Thoracic aorta (tissue), 2 donors: Measurements from ENCODE around the gene ODR4. TPM values are rescaled to one million over a fixed set of nuclear protein-coding genes. Genes with fewer than 3 reads are reported as not detected.
"Not testable (repeated sequence)": the region's sequence is repeated elsewhere in the genome, so short reads cannot be mapped to it uniquely, and the experiment has no call there.

ENCODE experiments used
- ATAC-seq: fragments of 150-250 bp; one replicate; pipeline ENCODE4 v1.8.0; 2017; ENCODE audit warnings: low read depth; ENCODE audit not compliant: insufficient number of reproducible peaks, low FRiP score
- DNase-seq: peaks from one replicate; pipeline ENCODE4 v3.0.0-alpha.2; 2020; ENCODE audit warnings: low spot score
- H3K27ac ChIP-seq, 2 donors: fragments of 200-600 bp; sonication (generic); 1 replicate in 1 of 2; 2 replicates in 1 of 2; pipeline ENCODE4 v1.5.1; 2016; ENCODE audit warnings: mild to moderate bottlenecking in 2 of 2, moderate library complexity in 2 of 2
- H3K27me3 ChIP-seq: fragments of 200-600 bp; sonication (generic); replicated peaks from 2 replicates; pipeline ENCODE4 v1.6.0; 2016; ENCODE audit warnings: mild to moderate bottlenecking; ENCODE audit not compliant: insufficient read depth
- H3K36me3 ChIP-seq: fragments of 200-600 bp; sonication (generic); one replicate; pipeline ENCODE4 v1.5.1; 2016
- H3K4me1 ChIP-seq, 2 donors: fragments of 200-600 bp; sonication (generic); 1 replicate in 1 of 2; 2 replicates in 1 of 2; pipeline versions ENCODE4 v1.5.1 to v1.6.0; 2016; ENCODE audit warnings: low read depth in 2 of 2, mild to moderate bottlenecking in 1 of 2; ENCODE audit not compliant: control insufficient read depth in 1 of 2
- H3K4me3 ChIP-seq: fragments of 200-600 bp; sonication (generic); 2 replicates; pipeline ENCODE4 v1.5.1; 2016; ENCODE audit warnings: mild to moderate bottlenecking
- H3K9me3 ChIP-seq: fragments of 200-600 bp; sonication (generic); 2 replicates; pipeline ENCODE4 v1.5.1; 2016
- total RNA-seq, 2 donors: library from RNA; depleted of rRNA; stranded (reverse); fragments of >200 nt; gene quantifications; one replicate each; pipeline versions ENCODE4 v1.1.0 to v1.2.3, GENCODE V29; 2016
- TF ChIP-seq, protein P1 (sequence below): fragments of 200-600 bp; sonication (generic); IDR thresholded peaks from one replicate; pipeline ENCODE4 v1.5.1; 2019; ENCODE audit warnings: antibody characterized with exemption

ODR4 gene
- total RNA-seq, 2 donors from 2014 or later: 14.6 to 18.4 TPM

DNA sequence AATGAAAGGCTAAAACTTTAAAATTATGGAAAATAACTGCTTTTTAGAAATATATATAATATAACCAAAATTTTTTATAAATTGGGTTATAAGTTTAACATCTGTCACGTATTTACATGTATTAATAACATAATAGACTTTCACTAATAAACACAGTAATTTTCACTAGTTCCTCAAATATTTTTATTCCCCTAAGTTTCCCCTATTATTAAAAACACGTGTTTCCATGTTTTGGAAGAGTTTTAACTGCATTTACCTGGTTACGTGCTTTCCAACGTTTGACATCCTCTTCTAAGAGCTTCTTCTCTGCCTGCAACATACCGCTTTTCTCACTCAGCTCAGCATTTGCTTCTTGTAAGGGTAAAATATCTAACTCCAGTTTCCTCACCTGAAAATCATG lies 34.9 kb upstream of the ODR4 start:
- Histone ChIP-seq H3K27ac (no peak overlapping the region), H3K27me3 (no peaks in the 10 kb centered on the region), H3K4me3 (no peak overlapping the region), H3K36me3 (peaks cover 70% of the 10 kb centered on the region), H3K4me1 (no peaks in the 10 kb centered on the region), H3K9me3 (no peaks in the 10 kb centered on the region)
- TF ChIP-seq, protein P1, sequence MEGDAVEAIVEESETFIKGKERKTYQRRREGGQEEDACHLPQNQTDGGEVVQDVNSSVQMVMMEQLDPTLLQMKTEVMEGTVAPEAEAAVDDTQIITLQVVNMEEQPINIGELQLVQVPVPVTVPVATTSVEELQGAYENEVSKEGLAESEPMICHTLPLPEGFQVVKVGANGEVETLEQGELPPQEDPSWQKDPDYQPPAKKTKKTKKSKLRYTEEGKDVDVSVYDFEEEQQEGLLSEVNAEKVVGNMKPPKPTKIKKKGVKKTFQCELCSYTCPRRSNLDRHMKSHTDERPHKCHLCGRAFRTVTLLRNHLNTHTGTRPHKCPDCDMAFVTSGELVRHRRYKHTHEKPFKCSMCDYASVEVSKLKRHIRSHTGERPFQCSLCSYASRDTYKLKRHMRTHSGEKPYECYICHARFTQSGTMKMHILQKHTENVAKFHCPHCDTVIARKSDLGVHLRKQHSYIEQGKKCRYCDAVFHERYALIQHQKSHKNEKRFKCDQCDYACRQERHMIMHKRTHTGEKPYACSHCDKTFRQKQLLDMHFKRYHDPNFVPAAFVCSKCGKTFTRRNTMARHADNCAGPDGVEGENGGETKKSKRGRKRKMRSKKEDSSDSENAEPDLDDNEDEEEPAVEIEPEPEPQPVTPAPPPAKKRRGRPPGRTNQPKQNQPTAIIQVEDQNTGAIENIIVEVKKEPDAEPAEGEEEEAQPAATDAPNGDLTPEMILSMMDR: no peak
- DNase-seq (no peak), ATAC-seq (no peak)

DNA sequence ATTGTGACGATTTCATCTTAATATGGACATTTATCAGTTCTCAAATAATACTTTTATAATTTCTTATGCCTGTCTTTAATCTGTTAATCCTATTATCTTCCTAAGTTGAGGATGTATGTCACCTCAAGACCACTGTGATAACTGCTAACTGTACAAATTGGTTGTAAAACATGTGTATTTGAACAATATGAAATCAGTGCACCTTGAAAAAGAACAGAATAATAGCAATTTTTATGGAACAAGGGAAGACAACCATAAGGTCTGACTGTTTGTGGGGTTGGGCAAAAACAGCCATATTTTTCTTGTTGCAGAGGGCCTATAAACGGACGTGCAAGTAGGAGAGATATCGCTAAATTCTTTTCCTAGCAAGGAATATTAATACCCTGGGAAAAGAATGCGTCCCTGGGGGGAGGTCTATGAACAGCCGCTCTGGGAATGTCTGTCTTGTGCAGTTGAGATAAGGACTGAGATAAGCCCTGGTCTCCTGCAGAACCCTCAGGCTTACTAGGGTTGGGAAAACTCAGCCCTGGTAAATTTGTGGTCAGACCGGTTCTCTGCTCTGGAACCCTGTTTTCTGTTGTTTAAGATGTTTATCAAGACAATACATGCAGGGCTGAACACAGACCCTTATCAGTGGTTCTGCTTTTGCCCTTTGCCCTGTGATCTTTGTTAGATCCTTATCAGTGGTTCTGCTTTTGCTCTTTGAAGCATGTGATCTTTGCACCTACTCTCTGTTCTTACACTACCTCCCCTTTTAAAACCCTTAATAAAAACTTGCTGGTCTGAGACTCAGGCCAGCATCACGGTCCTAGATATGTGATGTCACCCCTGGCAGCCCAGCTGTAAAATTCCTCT lies 27.6 kb upstream of the ODR4 start:
- H3K36me3 ChIP-seq: peaks cover 58% of the 10 kb centered on the region
- not testable (repeated sequence) for H3K4me3 ChIP-seq, DNase-seq, H3K27ac ChIP-seq, H3K4me1 ChIP-seq, ATAC-seq, H3K27me3 ChIP-seq, H3K9me3 ChIP-seq

DNA sequence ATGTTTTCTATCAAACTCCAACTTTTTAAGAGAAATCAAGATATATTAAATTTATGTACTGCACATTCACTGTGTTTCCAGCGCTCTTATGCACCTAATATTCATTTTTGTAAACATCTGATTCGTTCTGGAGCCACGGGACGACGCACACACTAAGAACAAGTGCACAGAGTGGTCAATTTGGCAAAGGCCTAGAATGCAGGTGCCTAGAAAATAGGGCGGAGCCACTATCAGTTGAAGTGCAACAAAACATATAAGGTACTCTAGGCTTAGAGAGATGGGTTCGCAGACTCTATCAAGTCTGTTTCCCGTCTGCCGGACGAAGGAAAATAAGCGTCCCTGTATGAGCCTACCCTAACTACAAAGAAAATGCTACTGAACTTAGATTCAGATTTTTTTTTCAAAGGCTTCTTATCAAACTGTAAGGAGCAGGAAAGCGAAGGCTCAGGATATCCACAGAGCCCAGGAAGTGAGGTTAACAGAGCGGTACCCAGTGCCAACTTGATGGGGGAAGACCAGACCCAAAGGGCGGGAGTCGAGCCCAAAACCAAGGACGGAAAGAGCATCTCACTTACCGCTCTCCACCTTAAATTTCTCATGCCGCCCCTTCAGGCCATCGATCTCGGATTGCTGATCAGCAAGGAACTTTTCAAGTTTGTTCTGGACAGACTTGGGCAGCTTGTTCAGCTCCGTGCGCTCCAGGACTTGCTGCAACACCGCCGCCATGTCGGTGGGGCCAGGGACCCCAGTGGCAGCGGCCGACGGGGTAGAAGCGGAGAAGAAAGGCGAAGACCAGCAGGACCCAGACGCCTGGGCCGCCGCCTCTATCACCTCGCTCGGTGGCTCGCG lies 1.1 kb upstream of the ODR4 start:
- H3K36me3 ChIP-seq: peaks cover 12% of the 10 kb centered on the region
- no peak for DNase-seq
- peak overlapping the region; percentile 72 for H3K4me3 ChIP-seq
- H3K9me3 ChIP-seq: no peaks in the 10 kb centered on the region
- H3K27ac ChIP-seq: peak overlapping the region; percentile 96 to 97
- peaks cover 21 to 28% of the 10 kb centered on the region in 2 donors for H3K4me1 ChIP-seq
- peak; percentile 6 for ATAC-seq
- TF ChIP-seq, protein P1: no peak
- H3K27me3 ChIP-seq: no peaks in the 10 kb centered on the region

DNA sequence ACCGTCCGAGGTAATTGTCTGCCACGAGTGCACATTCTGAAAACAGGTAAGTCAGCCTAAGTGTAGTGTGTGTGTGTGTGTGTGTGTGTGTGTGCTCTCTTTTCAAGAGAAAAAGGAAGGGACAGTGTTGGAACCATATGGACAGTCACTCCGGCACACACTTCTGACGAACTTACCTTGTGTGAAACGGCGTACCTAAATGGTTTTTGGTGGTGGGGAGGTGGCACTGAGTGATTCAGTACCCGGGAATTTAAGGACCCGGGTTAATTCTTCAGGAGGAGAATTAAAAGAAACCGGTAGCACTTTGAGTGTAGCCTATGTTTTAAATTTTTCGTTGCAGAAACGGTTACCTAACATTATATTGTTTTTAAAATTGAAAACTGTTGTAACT lies 286 bp downstream of the ODR4 start:
- Histone ChIP-seq H3K36me3 (peaks cover 4% of the 10 kb centered on the region), H3K9me3 (no peaks in the 10 kb centered on the region), H3K27ac (peak overlapping the region; percentile 96 to 97), H3K4me3 (peak overlapping the region; percentile 72), H3K27me3 (no peaks in the 10 kb centered on the region), H3K4me1 (peaks cover 21 to 28% of the 10 kb centered on the region in 2 donors)
- DNase-seq (no peak), ATAC-seq (peak; percentile 2)
- TF ChIP-seq, protein P1: no peak

DNA sequence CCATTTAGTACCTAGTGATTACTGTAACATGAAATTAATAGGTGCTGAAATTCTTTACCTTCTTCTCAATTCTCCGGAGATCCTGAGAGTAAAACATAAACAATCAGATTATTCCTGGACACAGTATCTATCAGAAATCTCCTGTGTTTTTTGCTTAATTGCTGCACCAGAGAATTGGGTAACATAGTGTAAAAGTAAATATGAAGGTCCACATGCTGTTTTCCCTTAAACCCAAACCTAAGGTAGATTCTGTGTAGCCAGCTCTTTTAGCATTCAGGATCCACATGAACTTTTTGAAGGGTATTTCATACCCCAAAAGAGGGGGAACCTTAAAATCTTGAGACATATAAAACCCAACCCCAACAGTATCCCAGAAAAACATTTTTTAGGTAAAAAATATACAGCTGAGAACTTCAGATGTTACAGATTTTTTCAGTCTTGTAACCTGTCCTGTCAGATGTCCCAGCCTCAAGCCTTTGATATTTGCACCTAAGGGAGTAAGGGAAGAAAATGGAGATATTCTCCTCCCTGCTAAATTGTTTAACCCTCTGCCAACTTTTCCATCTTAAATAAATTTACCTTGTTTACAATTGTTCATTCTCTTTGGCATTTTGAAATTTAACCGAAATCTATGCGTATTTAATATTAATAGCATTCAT lies 11.2 kb downstream of the ODR4 start:
- no peaks in the 10 kb centered on the region for H3K9me3 ChIP-seq
- ATAC-seq (no peak), DNase-seq (no peak)

More for the DNA sequence above, 11.2 kb downstream of the ODR4 start:
- Histone ChIP-seq H3K4me3 (no peak overlapping the region), H3K4me1 (no peaks in the 10 kb centered on the region), H3K27me3 (no peaks in the 10 kb centered on the region), H3K36me3 (peaks cover 29% of the 10 kb centered on the region), H3K27ac (no peak overlapping the region)
- TF ChIP-seq, protein P1: no peak
